SH-SY5Y (cell line): ENCODE measurements around the gene LLGL2.

Experiments
- GATA2 ChIP-seq: IDR thresholded peaks from 2 replicates; pipeline ENCODE4 v1.6.1; 2011; ENCODE audit warnings: mild to moderate bottlenecking, low read depth, low read length
- GATA3 ChIP-seq: IDR thresholded peaks from 2 replicates; pipeline ENCODE4 v1.6.1; 2011; ENCODE audit warnings: low read depth, mild to moderate bottlenecking, low read length, moderate library complexity

- TF ChIP-seq GATA2, result no peak
- TF ChIP-seq GATA3, result no peak
Observed at GRCh38 chr17:75492555-75493168, 32.8 kb upstream of the LLGL2 start.
